ENCODE data around the gene UBC. TPM values are rescaled to one million over a fixed set of nuclear protein-coding genes. Genes with fewer than 3 reads are reported as not detected.

The UBC gene
- total and polyA plus RNA-seq, 9 of the 15 experiments (the other 6 are each of a cell fraction or from before 2014, with no cell fraction given) = 533 to 1,153 (median 813) TPM

GRCh38 chr12:124917135-124917840 lies 2.8 kb upstream of the UBC start (continued):
- TF ChIP-seq CHD4 (IDR thresholded peaks at IDR 0.05; ENCODE audit: insufficient read depth, insufficient replicate concordance, low read depth, low read length, poor library complexity, severe bottlenecking) (no peak), JUND (IDR thresholded peaks at IDR 0.05; ENCODE audit: borderline replicate concordance, low read depth, low read length) (peak; percentile 100), JUND (tag; IDR thresholded peaks at IDR 0.05; ENCODE audit: borderline replicate concordance, low read depth, low read length) (peak; percentile 99), BCL6 (CRISPR knock-in tag; IDR thresholded peaks at IDR 0.05) (no peak), BRF2 (IDR thresholded peaks at IDR 0.05; ENCODE audit: borderline replicate concordance, insufficient read depth, insufficient read length) (no peak), KLF16 (IDR thresholded peaks at IDR 0.05) (0 out of 2 replicates have a peak, but pooled peaks have one; percentile 64), ZNF124 (CRISPR knock-in tag; IDR thresholded peaks at IDR 0.05) (no peak), ZC3H4 (CRISPR knock-in tag; IDR thresholded peaks at IDR 0.05; ENCODE audit: borderline replicate concordance) (0 out of 2 replicates have a peak, but pooled peaks have one; percentile 7), NUFIP1 (IDR thresholded peaks at IDR 0.05; ENCODE audit: partially characterized antibody) (peak; percentile 60), CREBBP (IDR thresholded peaks at IDR 0.05; ENCODE audit: low read depth, low read length) (no peak), CREB5 (CRISPR knock-in tag; IDR thresholded peaks at IDR 0.05) (no peak), BRF1 (IDR thresholded peaks at IDR 0.05; ENCODE audit: borderline replicate concordance, extremely low read depth, insufficient read length) (no peak), ETS1 (conservative IDR thresholded peaks at IDR 0.05; ENCODE audit: control insufficient read depth, low read depth, low read length) (0 out of 2 replicates have a peak, but pooled peaks have one; percentile 52), NFATC3 (IDR thresholded peaks at IDR 0.05) (no peak), YY1 (IDR thresholded peaks at IDR 0.05; ENCODE audit: borderline replicate concordance in 1 of 3, control insufficient read depth in 1 of 3, extremely low read depth in 1 of 3, insufficient read depth in 3 of 3, insufficient read length in 1 of 3, insufficient replicate concordance in 2 of 3, low read depth in 1 of 3, low read length in 2 of 3) (peak in 2 of 3 experiments; percentile 78 to 79), RBFOX2 (IDR thresholded peaks at IDR 0.05; ENCODE audit: low read depth, low read length) (peak; percentile 80), JUNB (CRISPR knock-in tag; conservative IDR thresholded peaks at IDR 0.05) (peak; percentile 87), ZSCAN29 (IDR thresholded peaks at IDR 0.05) (peak; percentile 92), HDAC8 (tag; IDR thresholded peaks at IDR 0.05) (no peak), ZNF217 (CRISPR knock-in tag; IDR thresholded peaks at IDR 0.05) (no peak), ZNF212 (CRISPR knock-in tag; IDR thresholded peaks at IDR 0.05) (0 out of 2 replicates have a peak, but pooled peaks have one; percentile 7)

Measured in K562 (cell line).